Measurements from ENCODE around the gene E2F4. TPM values are rescaled to one million over a fixed set of nuclear protein-coding genes. Genes with fewer than 3 reads are reported as not detected.

The E2F4 gene
- total and polyA plus RNA-seq, 9 of the 15 experiments (the other 6 are each of a cell fraction or from before 2014, with no cell fraction given), result 9.7 to 139 (median 106) TPM

GRCh38 chr16:67169642-67170167 lies 22.2 kb upstream of the E2F4 start:
- Histone ChIP-seq H3K79me2 (ENCODE audit: control insufficient read depth, insufficient read depth, low read length) (no peaks in the 10 kb centered on the region), H3K36me3 (ENCODE audit: control insufficient read depth, insufficient read depth, low read length) (peaks cover 8% of the 10 kb centered on the region; the same call in 2 of the 3 replicates), H3K4me1 (replicated peaks in 1 of 2; ENCODE audit: control insufficient read depth in 2 of 2, insufficient read depth in 2 of 2, low read length in 2 of 2) (peaks cover 24 to 67% of the 10 kb centered on the region in 2 experiments; a peak in 4 of 5 replicates), H3K27me3 (ENCODE audit: control insufficient read depth in 2 of 2, insufficient read depth in 2 of 2, low read length in 2 of 2) (no peaks in the 10 kb centered on the region), H3K4me3 (peak overlapping the region; percentile 36), H3K9me1 (ENCODE audit: control insufficient read depth, insufficient read depth, low read length) (no peaks in the 10 kb centered on the region), H3K9me3 (replicated peaks; ENCODE audit: control insufficient read depth, insufficient read depth, low read depth, low read length) (no peaks in the 10 kb centered on the region), H3K27ac (ENCODE audit: extremely low read depth, low read depth, low read length) (peak overlapping the region; percentile 67), H3K4me2 (ENCODE audit: insufficient read depth, low read length) (peak overlapping the region; percentile 92), H2AFZ (ENCODE audit: low read depth, low read length) (peak overlapping the region; percentile 82), H4K20me1 (replicated peaks; ENCODE audit: control insufficient read depth, insufficient read depth, low read length) (no peaks in the 10 kb centered on the region), H3K9ac (ENCODE audit: insufficient read depth in 1 of 2, low read depth in 2 of 2, low read length in 2 of 2) (peak overlapping the region; percentile 69 to 79; a peak in 3 of 4 replicates)
- ATAC-seq, result peak; percentile 70
- BruUV-seq (replicated peaks), result no TSS peak
- WGBS (ENCODE audit: insufficient coverage, low coverage, missing lambda C conversion rate), result 10% methylated on average over 22 of the region's 24 CpGs
- intact Hi-C loops (cut with micrococcal nuclease) (no loop called here), in situ Hi-C loops (cut with MboI) (loop anchor here (25.0 kb wide), 1 partner anchor 207 kb away; the partner anchor contains the start of gene CES3)
- POLR2A ChIA-PET, result interaction anchor here (0.5 to 1.2 kb wide), 5 partner anchors 9 to 340 kb away, joined by 3 to 5 read pairs (median 4); partner anchors contain the start of gene NAE1
- DNase-seq (ENCODE audit: extremely low read depth in 1 of 4, low spot score in 3 of 4), result peak; percentile 42 to 76 (median 55)
- FAIRE-seq, result peak; percentile 72
- CTCF ChIA-PET (ENCODE audit: low intra/inter-chr PET ratio), result no interaction called here
- TF ChIP-seq SMC3 (conservative IDR thresholded peaks at IDR 0.05; ENCODE audit: insufficient read depth, low read depth, low read length), result peak; percentile 20; the same call in 1 of the 2 replicates
- no peak for TF ChIP-seq ATF3 (IDR thresholded peaks at IDR 0.05)
- no peak for TF ChIP-seq ATF3 (CRISPR knock-in tag; conservative IDR thresholded peaks at IDR 0.05)
- peak; percentile 50; the same call in 1 of the 2 replicates for TF ChIP-seq GATAD2A (IDR thresholded peaks at IDR 0.05)
- TF ChIP-seq TCF7L2 (IDR thresholded peaks at IDR 0.05; ENCODE audit: low read depth, low read length), result no peak
- no peak for TF ChIP-seq ATF1 (CRISPR knock-in tag; IDR thresholded peaks at IDR 0.05)
- TF ChIP-seq ATF1 (tag; IDR thresholded peaks at IDR 0.05), result 0 out of 2 replicates have a peak, but pooled peaks have one; percentile 30
- no peak for TF ChIP-seq ID3 (CRISPR knock-in tag; IDR thresholded peaks at IDR 0.05)
- TF ChIP-seq ID3 (tag; IDR thresholded peaks at IDR 0.05), result 0 out of 2 replicates have a peak, but pooled peaks have one; percentile 16
- no peak for TF ChIP-seq ZNF12 (CRISPR knock-in tag; IDR thresholded peaks at IDR 0.05)
- no peak for TF ChIP-seq ZZZ3 (IDR thresholded peaks at IDR 0.05)
- TF ChIP-seq, protein P1, sequence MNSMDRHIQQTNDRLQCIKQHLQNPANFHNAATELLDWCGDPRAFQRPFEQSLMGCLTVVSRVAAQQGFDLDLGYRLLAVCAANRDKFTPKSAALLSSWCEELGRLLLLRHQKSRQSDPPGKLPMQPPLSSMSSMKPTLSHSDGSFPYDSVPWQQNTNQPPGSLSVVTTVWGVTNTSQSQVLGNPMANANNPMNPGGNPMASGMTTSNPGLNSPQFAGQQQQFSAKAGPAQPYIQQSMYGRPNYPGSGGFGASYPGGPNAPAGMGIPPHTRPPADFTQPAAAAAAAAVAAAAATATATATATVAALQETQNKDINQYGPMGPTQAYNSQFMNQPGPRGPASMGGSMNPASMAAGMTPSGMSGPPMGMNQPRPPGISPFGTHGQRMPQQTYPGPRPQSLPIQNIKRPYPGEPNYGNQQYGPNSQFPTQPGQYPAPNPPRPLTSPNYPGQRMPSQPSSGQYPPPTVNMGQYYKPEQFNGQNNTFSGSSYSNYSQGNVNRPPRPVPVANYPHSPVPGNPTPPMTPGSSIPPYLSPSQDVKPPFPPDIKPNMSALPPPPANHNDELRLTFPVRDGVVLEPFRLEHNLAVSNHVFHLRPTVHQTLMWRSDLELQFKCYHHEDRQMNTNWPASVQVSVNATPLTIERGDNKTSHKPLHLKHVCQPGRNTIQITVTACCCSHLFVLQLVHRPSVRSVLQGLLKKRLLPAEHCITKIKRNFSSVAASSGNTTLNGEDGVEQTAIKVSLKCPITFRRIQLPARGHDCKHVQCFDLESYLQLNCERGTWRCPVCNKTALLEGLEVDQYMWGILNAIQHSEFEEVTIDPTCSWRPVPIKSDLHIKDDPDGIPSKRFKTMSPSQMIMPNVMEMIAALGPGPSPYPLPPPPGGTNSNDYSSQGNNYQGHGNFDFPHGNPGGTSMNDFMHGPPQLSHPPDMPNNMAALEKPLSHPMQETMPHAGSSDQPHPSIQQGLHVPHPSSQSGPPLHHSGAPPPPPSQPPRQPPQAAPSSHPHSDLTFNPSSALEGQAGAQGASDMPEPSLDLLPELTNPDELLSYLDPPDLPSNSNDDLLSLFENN (IDR thresholded peaks at IDR 0.05; ENCODE audit: low read depth in 2 of 2, low read length in 2 of 2), result no peak
- TF ChIP-seq ZNF717 (CRISPR knock-in tag; IDR thresholded peaks at IDR 0.05), result no peak
- TF ChIP-seq CC2D1A (IDR thresholded peaks at IDR 0.05), result 0 out of 2 replicates have a peak, but pooled peaks have one; percentile 11
- TF ChIP-seq RBM14 (IDR thresholded peaks at IDR 0.05; ENCODE audit: borderline replicate concordance, insufficient read depth, low read depth, low read length), result no peak
- TF ChIP-seq NFRKB (IDR thresholded peaks at IDR 0.05; ENCODE audit: low read depth), result peak; percentile 34; the same call in 1 of the 2 replicates
- TF ChIP-seq SRF (CRISPR knock-in tag; IDR thresholded peaks at IDR 0.05), result peak in 1 of 2 experiments; percentile 44; a peak in 1 of 4 replicates
- no peak for TF ChIP-seq FOXJ2 (tag; IDR thresholded peaks at IDR 0.05)
- TF ChIP-seq DIDO1 (tag; IDR thresholded peaks at IDR 0.05; ENCODE audit: low read depth), result no peak
- no peak for TF ChIP-seq TRIM28 (IDR thresholded peaks at IDR 0.05)
